ENCODE results near the gene MGA. TPM values are rescaled to one million over a fixed set of nuclear protein-coding genes. Genes with fewer than 3 reads are reported as not detected.

MGA gene
- total RNA-seq, 4 donors from 2014 or later: 54.8 to 156 (median 114) TPM

DNA sequence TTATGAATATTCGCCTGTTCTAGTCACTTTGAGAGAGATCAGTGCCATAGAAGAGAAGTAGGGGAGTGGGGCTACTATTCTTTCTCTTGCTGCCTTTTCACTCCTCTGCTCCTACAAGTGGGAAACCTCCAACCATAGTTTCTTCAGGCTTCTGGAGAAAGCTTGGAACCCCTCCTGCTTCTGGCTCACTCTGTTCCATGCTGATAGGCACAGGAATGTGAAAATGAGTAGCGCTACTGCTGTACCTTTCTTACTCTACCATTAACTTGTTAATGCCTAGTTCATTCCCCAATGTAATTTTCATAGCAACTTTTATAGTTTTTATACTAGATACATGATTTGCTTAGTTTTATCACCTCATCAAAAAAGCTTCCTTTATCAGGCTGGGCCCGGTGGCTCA, 141.0 kb downstream of the MGA start:
- H3K27ac ChIP-seq: no peak overlapping the region
- TF ChIP-seq, protein P1, sequence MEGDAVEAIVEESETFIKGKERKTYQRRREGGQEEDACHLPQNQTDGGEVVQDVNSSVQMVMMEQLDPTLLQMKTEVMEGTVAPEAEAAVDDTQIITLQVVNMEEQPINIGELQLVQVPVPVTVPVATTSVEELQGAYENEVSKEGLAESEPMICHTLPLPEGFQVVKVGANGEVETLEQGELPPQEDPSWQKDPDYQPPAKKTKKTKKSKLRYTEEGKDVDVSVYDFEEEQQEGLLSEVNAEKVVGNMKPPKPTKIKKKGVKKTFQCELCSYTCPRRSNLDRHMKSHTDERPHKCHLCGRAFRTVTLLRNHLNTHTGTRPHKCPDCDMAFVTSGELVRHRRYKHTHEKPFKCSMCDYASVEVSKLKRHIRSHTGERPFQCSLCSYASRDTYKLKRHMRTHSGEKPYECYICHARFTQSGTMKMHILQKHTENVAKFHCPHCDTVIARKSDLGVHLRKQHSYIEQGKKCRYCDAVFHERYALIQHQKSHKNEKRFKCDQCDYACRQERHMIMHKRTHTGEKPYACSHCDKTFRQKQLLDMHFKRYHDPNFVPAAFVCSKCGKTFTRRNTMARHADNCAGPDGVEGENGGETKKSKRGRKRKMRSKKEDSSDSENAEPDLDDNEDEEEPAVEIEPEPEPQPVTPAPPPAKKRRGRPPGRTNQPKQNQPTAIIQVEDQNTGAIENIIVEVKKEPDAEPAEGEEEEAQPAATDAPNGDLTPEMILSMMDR (IDR thresholded peaks at IDR 0.05): no peak
- TF ChIP-seq POLR2A (IDR thresholded peaks at IDR 0.05): no peak
- H3K36me3 ChIP-seq: no peaks in the 10 kb centered on the region
- no peaks in the 10 kb centered on the region for H3K9me3 ChIP-seq
- no peak for DNase-seq
- intact Hi-C loops (cut with DNase I; ENCODE audit: low total_unique reads): no loop called here
- peaks cover 0 to under 1% of the 10 kb centered on the region in 2 donors for H3K4me1 ChIP-seq
- no peak overlapping the region for H3K4me3 ChIP-seq
- H3K27me3 ChIP-seq: no peaks in the 10 kb centered on the region

DNA sequence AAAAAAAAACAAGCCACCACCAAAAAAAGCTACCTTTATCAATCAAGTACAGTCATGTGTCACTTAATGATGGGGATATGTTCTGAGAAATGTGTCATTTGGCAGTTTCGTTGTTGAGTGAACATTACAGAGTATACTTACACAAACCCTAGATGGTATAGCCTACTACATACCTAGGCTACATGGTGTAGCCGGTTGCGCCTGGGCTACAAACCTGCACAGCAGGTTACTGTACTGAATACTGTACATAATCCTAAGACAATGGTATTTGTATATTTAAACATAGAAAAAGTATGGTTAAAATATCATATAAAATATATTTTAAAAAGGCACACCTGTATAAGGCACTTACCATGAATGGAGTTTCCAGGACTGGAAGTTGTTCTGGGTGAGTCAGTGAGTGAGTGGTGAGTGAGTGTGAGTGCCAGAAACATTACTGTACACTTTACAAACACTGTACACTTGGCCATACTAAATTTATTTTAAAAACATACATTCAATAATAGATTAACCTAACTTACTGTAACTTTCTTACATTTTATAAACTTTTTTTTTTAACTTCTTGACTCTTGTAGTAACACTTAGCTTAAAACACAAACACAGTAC, 141.7 kb downstream of the MGA start:
- H3K27me3 ChIP-seq: no peaks in the 10 kb centered on the region
- H3K4me3 ChIP-seq: no peak overlapping the region
- no peaks in the 10 kb centered on the region for H3K4me1 ChIP-seq
- intact Hi-C loops (cut with DNase I; ENCODE audit: low total_unique reads): no loop called here
- H3K27ac ChIP-seq: no peak overlapping the region
- no peaks in the 10 kb centered on the region for H3K9me3 ChIP-seq
- no peaks in the 10 kb centered on the region for H3K36me3 ChIP-seq
- DNase-seq: no peak
- no peak for TF ChIP-seq POLR2A (IDR thresholded peaks at IDR 0.05)
- TF ChIP-seq, protein P1 (IDR thresholded peaks at IDR 0.05): no peak

DNA sequence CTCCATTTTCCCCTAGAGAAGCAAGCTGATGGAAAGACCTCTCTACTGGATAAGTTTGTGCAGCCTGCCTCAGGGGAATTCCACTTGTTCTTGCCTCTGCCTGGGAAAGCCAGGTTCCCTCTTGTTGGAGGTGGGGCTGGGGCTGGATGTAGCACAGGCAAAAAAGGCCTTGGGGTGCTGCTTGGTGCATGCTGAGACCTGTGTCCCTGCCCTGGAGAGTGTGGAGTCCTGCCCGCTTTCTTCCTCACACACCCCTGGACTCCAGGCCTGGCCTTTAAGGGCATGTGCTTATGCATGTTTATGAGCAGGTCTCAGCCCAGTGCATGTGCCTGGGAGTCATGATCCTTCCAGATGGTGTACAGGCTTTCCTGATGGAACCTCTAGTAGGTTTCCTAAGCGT, 144.2 kb downstream of the MGA start:
- H3K4me1 ChIP-seq: no peaks in the 10 kb centered on the region
- no peak for DNase-seq
- intact Hi-C loops (cut with DNase I; ENCODE audit: low total_unique reads): no loop called here
- peak overlapping the region; percentile 59 to 62 for H3K27ac ChIP-seq
- no peaks in the 10 kb centered on the region for H3K36me3 ChIP-seq
- H3K9me3 ChIP-seq: no peaks in the 10 kb centered on the region
- H3K27me3 ChIP-seq: no peaks in the 10 kb centered on the region
- H3K4me3 ChIP-seq: no peak overlapping the region
- TF ChIP-seq POLR2A (IDR thresholded peaks at IDR 0.05): no peak
- TF ChIP-seq, protein P1 (IDR thresholded peaks at IDR 0.05): no peak

DNA sequence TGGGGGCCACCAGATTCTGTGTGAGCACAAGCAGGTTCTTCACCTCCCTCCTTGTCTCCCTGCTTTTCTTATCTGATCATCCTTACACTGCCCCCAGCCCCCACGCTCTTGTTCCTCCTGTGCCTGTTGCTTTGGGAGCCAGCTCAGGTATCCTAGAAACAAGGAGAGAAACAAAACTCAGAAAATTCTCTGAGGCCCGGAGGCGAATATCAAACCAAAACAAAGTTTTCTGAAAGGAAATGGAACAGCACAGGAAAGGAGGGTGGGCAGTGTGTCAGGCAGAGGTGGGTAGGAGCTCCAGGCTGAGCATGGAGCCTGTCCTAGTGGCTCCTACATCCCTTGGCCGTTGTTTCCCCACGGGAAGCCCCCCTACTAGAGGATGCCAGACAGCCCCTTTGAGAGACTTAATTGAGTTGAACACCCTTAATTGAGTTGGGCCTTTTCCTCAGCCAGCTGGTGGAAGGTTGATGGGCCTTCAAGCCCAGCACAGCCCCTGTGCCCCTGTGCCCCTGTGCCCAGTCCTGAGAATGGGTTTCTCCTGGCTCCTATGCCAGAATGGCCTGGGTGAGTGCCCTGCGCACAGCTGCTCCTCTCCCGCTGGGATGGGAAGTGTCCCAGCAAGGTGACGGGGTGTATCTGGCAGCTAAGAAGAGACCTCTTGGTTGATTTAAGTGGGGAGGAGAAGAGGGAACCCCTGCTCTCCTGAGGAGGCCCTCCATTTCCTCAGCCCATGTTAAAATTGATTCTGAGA, 144.9 kb downstream of the MGA start:
- Histone ChIP-seq H3K9me3 (no peaks in the 10 kb centered on the region), H3K27me3 (no peaks in the 10 kb centered on the region), H3K4me3 (no peak overlapping the region), H3K4me1 (no peaks in the 10 kb centered on the region), H3K36me3 (no peaks in the 10 kb centered on the region), H3K27ac (peak overlapping the region; percentile 59 to 62)
- no peak for TF ChIP-seq POLR2A (IDR thresholded peaks at IDR 0.05)
- TF ChIP-seq, protein P1 (IDR thresholded peaks at IDR 0.05): no peak
- intact Hi-C loops (cut with DNase I; ENCODE audit: low total_unique reads): no loop called here
- DNase-seq: no peak

DNA sequence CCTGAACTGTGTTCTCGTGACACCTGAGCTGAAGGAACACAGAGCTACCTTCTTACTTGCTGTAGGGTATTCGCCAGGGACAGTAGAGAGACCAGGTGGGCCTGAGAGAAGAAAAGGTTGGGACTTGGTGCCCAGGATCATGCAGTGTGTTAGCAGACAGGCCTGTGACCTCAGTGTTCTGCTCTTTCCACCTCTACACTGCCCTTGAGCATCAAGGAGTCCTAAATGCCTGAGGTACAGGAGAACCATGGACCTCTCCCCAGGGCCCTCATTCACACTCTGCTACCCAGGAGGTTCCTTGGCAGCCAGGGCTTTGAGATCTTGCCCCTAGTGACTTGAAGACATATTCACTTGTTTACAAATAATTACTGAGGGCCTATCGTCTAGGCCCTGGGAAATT, 145.5 kb downstream of the MGA start:
- intact Hi-C loops (cut with DNase I; ENCODE audit: low total_unique reads): no loop called here
- Histone ChIP-seq H3K27ac (peak overlapping the region; percentile 59 to 62), H3K9me3 (no peaks in the 10 kb centered on the region), H3K4me3 (no peak overlapping the region), H3K27me3 (no peaks in the 10 kb centered on the region), H3K36me3 (no peaks in the 10 kb centered on the region), H3K4me1 (no peaks in the 10 kb centered on the region)
- DNase-seq: no peak
- TF ChIP-seq, protein P1 (IDR thresholded peaks at IDR 0.05): no peak
- TF ChIP-seq POLR2A (IDR thresholded peaks at IDR 0.05): no peak
